Mesothelial cell of epicardium (in vitro differentiated cells): ENCODE results near the gene SHROOM2. TPM values are rescaled to one million over a fixed set of nuclear protein-coding genes. Genes with fewer than 3 reads are reported as not detected.
"Not testable (repeated sequence)": the region's sequence is repeated elsewhere in the genome, so short reads cannot be mapped to it uniquely, and the experiment has no call there.

Source experiments
- DNase-seq, 2 experiments: peaks; one replicate each; pipeline ENCODE4 v3.0.0; 2021; ENCODE audit warnings: low spot score in 2 of 2; ENCODE audit not compliant: unreplicated experiment in 2 of 2
- H3K27ac Mint-ChIP-seq: 2 replicates; pipeline ENCODE4 v1.8.0; 2021; ENCODE audit warnings: mixed read lengths
- H3K27me3 Mint-ChIP-seq: 2 replicates; pipeline ENCODE4 v1.8.0; 2021; ENCODE audit warnings: low read depth, mixed read lengths
- H3K36me3 Mint-ChIP-seq: 2 replicates; pipeline ENCODE4 v1.8.0; 2021; ENCODE audit warnings: mixed read lengths
- H3K4me1 Mint-ChIP-seq: 2 replicates; pipeline ENCODE4 v1.8.0; 2021; ENCODE audit warnings: mixed read lengths
- H3K4me3 Mint-ChIP-seq: 2 replicates; pipeline ENCODE4 v1.8.0; 2021; ENCODE audit warnings: mild to moderate bottlenecking, moderate library complexity, mixed read lengths
- H3K9me3 Mint-ChIP-seq: 2 replicates; pipeline ENCODE4 v1.8.0; 2021; ENCODE audit warnings: mixed read lengths
- total RNA-seq: library from RNA; stranded (reverse); gene quantifications from 3 replicates; pipeline ENCODE4 v1.2.1, GENCODE V29; 2021
- TF ChIP-seq, protein P1 (sequence below): fragments of 200-600 bp; sonication (generic); IDR thresholded peaks from one replicate; pipeline ENCODE4 v1.5.0; 2021; ENCODE audit warnings: antibody characterized with exemption; ENCODE audit not compliant: unreplicated experiment

The SHROOM2 gene
- total RNA-seq, 1 donor from 2014 or later, result 13.5 TPM

GRCh38 chrX:9759337-9759736, 26.9 kb upstream of the SHROOM2 start:
- Mint-ChIP-seq H3K4me3 (no peak overlapping the region), H3K36me3 (peaks cover 7% of the 10 kb centered on the region), H3K4me1 (no peaks in the 10 kb centered on the region), H3K9me3 (peaks cover 30% of the 10 kb centered on the region), H3K27me3 (no peaks in the 10 kb centered on the region), H3K27ac (no peak overlapping the region)
- DNase-seq, result no peak
- TF ChIP-seq, protein P1, sequence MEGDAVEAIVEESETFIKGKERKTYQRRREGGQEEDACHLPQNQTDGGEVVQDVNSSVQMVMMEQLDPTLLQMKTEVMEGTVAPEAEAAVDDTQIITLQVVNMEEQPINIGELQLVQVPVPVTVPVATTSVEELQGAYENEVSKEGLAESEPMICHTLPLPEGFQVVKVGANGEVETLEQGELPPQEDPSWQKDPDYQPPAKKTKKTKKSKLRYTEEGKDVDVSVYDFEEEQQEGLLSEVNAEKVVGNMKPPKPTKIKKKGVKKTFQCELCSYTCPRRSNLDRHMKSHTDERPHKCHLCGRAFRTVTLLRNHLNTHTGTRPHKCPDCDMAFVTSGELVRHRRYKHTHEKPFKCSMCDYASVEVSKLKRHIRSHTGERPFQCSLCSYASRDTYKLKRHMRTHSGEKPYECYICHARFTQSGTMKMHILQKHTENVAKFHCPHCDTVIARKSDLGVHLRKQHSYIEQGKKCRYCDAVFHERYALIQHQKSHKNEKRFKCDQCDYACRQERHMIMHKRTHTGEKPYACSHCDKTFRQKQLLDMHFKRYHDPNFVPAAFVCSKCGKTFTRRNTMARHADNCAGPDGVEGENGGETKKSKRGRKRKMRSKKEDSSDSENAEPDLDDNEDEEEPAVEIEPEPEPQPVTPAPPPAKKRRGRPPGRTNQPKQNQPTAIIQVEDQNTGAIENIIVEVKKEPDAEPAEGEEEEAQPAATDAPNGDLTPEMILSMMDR, result no peak

DNA sequence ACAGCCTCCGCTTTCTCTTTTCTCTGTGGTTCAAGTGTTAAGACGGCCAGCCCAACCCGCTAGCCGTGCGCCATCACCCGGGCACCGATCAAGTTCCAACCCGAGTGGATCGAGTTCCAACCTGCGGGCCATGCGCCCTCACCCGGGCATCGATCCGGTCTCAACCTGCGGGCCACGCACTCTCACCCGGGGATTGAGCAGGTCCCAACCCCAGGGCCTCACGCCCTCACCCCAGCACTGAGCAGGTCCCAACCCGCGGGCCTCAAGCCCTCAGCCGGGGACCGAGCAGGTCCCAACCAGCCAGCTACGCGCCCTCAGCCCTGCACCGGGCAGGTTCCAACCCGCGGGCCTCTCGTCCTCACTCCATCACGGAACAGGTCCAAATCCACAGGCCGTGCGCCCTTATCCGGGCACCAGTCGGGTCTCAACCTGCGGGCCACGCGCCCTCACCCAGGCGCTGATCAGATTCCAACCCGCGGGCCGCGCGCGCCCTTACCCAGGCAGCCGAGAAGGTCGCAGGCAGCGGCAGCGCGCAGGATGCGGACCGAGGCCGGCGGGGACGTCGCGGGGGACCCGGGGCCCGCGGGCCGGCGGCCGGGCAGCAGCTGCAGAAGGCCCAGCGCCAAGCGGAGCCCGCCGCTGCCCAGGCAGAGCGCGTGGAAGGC, 21.0 kb upstream of the SHROOM2 start:
- Mint-ChIP-seq H3K27ac (no peak overlapping the region), H3K27me3 (no peaks in the 10 kb centered on the region), H3K9me3 (peaks cover 19% of the 10 kb centered on the region), H3K36me3 (peaks cover 2% of the 10 kb centered on the region), H3K4me3 (peak overlapping the region; percentile 55), H3K4me1 (peaks cover 5% of the 10 kb centered on the region)
- DNase-seq, result peak in 1 of 2 experiments; percentile 39
- TF ChIP-seq, protein P1, result no peak

DNA sequence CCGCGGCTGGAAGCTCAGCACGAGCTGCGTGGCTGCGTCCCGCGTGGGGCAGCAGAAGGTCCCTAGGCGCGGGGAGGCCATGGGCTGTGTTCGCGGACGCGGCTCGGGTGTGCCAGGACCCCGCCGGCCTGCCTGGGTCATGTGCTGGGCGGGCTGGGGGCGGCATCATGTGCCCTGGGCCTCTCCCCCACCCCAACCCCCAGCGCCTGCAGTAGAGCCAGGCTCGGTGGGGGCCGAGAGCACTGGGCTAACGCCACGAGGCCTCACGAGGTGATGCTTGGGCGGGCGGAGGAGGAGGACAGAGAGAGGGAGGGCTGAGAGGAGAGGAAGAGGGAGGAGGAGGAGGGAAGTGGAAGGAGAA, 20.5 kb upstream of the SHROOM2 start, which contains the start of gene GPR143:
Gene GPR143 (minus strand): TSS at position 111 of the 361 bp plus-strand sequence. CDS start 30 bp downstream, at position 81.
- TF ChIP-seq, protein P1, result no peak
- Mint-ChIP-seq H3K4me3 (peak within 1 kb of the TSS; percentile 55), H3K36me3 (peaks cover 2% of the 10 kb centered on the region), H3K27ac (no peak within 1 kb of the TSS), H3K27me3 (no peaks in the 10 kb centered on the region), H3K9me3 (peaks cover 20% of the 10 kb centered on the region), H3K4me1 (peaks cover 5% of the 10 kb centered on the region)
- no peak for DNase-seq

DNA sequence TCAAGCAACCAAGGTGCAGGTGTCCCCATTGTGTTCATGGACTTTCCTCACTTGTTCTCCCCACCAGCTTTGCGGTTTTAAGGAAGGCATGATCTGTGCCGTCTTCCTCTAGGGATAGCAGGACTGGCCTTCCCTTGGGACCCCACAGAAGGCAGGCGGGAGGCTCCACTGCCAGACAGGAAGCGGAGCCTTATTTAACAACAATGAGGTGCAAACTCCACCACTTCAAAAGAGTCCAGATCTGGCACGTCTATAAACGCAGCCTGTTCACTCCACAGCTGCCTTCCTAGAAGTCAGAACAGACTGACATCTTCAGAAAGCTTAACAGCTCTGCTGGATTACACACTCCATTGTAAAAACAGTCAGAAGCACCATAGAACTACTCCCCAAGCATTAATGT, 18.9 kb upstream of the SHROOM2 start:
- Mint-ChIP-seq H3K9me3 (peaks cover 18% of the 10 kb centered on the region), H3K4me3 (no peak overlapping the region), H3K36me3 (peaks cover 2% of the 10 kb centered on the region), H3K4me1 (peaks cover 5% of the 10 kb centered on the region), H3K27me3 (no peaks in the 10 kb centered on the region), H3K27ac (no peak overlapping the region)
- TF ChIP-seq, protein P1, result no peak
- no peak for DNase-seq

DNA sequence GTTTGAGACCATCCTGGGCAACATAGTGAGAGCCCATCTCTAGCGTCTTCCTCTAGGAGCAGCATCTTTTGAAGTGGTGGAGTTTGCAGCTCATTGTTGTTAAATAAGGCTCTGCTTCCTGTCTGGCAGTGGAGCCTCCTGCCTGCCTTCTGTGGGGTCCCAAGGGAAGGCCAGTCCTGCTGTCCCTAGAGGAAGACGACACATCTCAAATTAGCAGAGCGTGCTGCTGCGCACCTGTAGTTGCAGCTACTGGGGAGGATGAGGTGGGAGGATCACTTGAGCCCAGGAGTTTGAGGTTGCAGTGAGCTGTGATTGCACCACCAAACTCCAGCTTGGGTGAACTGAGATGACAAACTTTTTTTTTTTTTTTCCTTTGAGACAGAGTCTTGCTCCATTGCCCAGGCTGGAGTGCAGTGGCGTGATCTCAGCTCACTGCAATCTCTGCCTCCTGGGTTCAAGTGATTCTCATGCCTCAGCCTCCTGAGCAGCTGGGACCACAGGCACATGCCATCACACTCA, 17.8 kb upstream of the SHROOM2 start:
- not testable (repeated sequence) for H3K4me1 Mint-ChIP-seq, DNase-seq, H3K36me3 Mint-ChIP-seq, H3K4me3 Mint-ChIP-seq, H3K27me3 Mint-ChIP-seq, H3K27ac Mint-ChIP-seq
- peaks cover 14% of the 10 kb centered on the region for H3K9me3 Mint-ChIP-seq

- DNase-seq, result no peak
- Mint-ChIP-seq H3K36me3 (peaks cover 2% of the 10 kb centered on the region), H3K9me3 (peaks cover 12% of the 10 kb centered on the region), H3K27ac (no peak overlapping the region), H3K27me3 (no peaks in the 10 kb centered on the region), H3K4me1 (peaks cover 5% of the 10 kb centered on the region), H3K4me3 (no peak overlapping the region)
- TF ChIP-seq, protein P1, result no peak
These were observed 15.9 kb upstream of the SHROOM2 start for GRCh38 chrX:9770319-9770718.
